Prostate gland (tissue), 2 donors: ENCODE measurements around the gene FAM241B. TPM values are rescaled to one million over a fixed set of nuclear protein-coding genes. Genes with fewer than 3 reads are reported as not detected.

ENCODE experiments used
- DNase-seq: peaks from one replicate; pipeline ENCODE4 v3.0.0-alpha.2; 2019; ENCODE audit warnings: low spot score
- H3K27ac ChIP-seq, 2 donors: fragments of 200-600 bp; sonication (generic); 2 replicates each; pipeline ENCODE4 v1.5.1; 2017 to 2019
- H3K27me3 ChIP-seq: fragments of 200-600 bp; sonication (generic); replicated peaks from 2 replicates; pipeline ENCODE4 v1.5.1; 2019; ENCODE audit not compliant: insufficient read depth
- H3K36me3 ChIP-seq, 2 donors: fragments of 200-600 bp; sonication (generic); 1 replicate in 1 of 2; 2 replicates in 1 of 2; pipeline versions ENCODE4 v1.5.1 to v1.8.1; 2017 to 2019
- H3K4me1 ChIP-seq: fragments of 200-600 bp; sonication (generic); replicated peaks from 2 replicates; pipeline ENCODE4 v1.5.1; 2019
- H3K4me3 ChIP-seq, 2 donors: fragments of 200-600 bp; sonication (generic); 2 replicates each; pipeline ENCODE4 v1.5.1; 2017 to 2019
- H3K9me3 ChIP-seq: fragments of 200-600 bp; sonication (generic); 2 replicates; pipeline ENCODE4 v1.5.1; 2017
- POLR2A ChIP-seq: fragments of 450-650 bp; IDR thresholded peaks from one replicate; pipeline ENCODE4 v1.6.1; 2016; ENCODE audit warnings: antibody characterized with exemption, mild to moderate bottlenecking
- POLR2AphosphoS5 ChIP-seq: sonication (generic); formaldehyde crosslinking; IDR thresholded peaks from one replicate; pipeline ENCODE4 v1.6.1; 2017; ENCODE audit warnings: antibody characterized with exemption
- WGBS: methylation state at CpG from one replicate; pipeline ENCODE4 v1.1.5; 2018; 5-methylcytosine and 5-hydroxymethylcytosine counted together
- intact Hi-C: fragments of 100-400 bp; cut with DNase I; formaldehyde crosslinking; loops from one replicate; pipeline ENCODE4 v1.14.2; 2022
- total RNA-seq, 2 donors: library from RNA; depleted of rRNA; stranded (reverse); fragments of >200 nt; gene quantifications; one replicate each; pipeline ENCODE4 v1.1.0, GENCODE V29; 2016
- TF ChIP-seq, protein P1 (sequence below), 4 experiments: fragments of 200-600 bp in 2 of 4; fragments of 450-650 bp in 2 of 4; sonication (generic) in 2 of 4; IDR thresholded peaks; 1 replicate in 3 of 4; 2 replicates in 1 of 4; pipeline ENCODE4 v1.5.1; 2016 to 2019; ENCODE audit warnings: antibody characterized with exemption in 4 of 4, mild to moderate bottlenecking in 2 of 4, moderate library complexity in 2 of 4

FAM241B gene
- total RNA-seq, 2 donors from 2014 or later: 6.8 to 13.4 TPM

DNA sequence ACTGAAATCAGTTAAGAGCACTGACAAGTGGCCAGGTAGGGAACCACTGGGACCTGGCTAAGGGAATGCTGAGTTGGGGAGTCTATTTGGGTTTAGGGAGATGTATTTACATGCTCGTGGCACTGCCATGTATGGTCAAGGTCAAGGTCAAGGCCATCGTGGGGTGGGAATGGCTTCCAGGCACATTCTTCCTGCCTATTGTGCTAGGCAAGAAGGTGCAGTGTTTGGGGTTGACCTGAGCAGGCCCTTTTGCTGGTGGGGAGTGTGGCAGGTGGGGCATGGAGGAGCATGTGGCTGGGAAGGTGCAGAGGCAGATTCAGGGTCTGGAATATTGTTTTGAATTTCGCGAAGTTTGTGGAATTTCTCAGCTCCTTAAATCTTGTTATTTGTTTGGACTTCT, 17.8 kb downstream of the FAM241B start:
- Histone ChIP-seq H3K27ac (no peak overlapping the region), H3K27me3 (no peaks in the 10 kb centered on the region), H3K4me1 (no peaks in the 10 kb centered on the region), H3K9me3 (no peaks in the 10 kb centered on the region), H3K4me3 (no peak overlapping the region), H3K36me3 (no peaks in the 10 kb centered on the region)
- no peak for DNase-seq
- intact Hi-C loops: no loop called here
- 84% methylated on average over 4 of the region's 4 CpGs for WGBS
- no peak for TF ChIP-seq POLR2AphosphoS5
- TF ChIP-seq, protein P1, sequence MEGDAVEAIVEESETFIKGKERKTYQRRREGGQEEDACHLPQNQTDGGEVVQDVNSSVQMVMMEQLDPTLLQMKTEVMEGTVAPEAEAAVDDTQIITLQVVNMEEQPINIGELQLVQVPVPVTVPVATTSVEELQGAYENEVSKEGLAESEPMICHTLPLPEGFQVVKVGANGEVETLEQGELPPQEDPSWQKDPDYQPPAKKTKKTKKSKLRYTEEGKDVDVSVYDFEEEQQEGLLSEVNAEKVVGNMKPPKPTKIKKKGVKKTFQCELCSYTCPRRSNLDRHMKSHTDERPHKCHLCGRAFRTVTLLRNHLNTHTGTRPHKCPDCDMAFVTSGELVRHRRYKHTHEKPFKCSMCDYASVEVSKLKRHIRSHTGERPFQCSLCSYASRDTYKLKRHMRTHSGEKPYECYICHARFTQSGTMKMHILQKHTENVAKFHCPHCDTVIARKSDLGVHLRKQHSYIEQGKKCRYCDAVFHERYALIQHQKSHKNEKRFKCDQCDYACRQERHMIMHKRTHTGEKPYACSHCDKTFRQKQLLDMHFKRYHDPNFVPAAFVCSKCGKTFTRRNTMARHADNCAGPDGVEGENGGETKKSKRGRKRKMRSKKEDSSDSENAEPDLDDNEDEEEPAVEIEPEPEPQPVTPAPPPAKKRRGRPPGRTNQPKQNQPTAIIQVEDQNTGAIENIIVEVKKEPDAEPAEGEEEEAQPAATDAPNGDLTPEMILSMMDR (IDR thresholded peaks at IDR 0.05): no peak
- TF ChIP-seq POLR2A: no peak

DNA sequence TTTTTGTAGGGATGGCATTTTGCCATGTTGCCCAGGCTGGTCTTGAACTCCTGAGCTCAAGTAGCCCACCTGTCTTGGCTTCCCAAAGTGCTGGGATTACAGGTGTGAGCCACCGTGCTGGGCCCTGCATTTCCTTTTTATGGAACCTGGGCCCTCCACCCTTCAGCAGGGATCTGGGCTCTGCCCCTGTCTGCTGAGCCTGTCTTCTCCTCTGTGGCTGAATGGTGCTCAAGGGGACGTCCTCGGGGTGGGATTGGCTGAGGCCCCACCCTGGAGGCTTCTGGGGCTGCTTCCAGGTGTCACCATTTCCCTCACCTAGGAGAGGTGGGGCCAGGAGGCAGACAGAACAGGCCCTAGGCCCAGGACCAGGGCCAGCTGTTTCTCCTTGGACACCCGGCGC, 18.4 kb downstream of the FAM241B start:
- H3K4me1 ChIP-seq: no peaks in the 10 kb centered on the region
- H3K36me3 ChIP-seq: no peaks in the 10 kb centered on the region
- H3K9me3 ChIP-seq: no peaks in the 10 kb centered on the region
- no peaks in the 10 kb centered on the region for H3K27me3 ChIP-seq
- no peak for DNase-seq
- intact Hi-C loops: no loop called here
- H3K27ac ChIP-seq: no peak overlapping the region
- 88% methylated on average over 5 of the region's 5 CpGs for WGBS
- TF ChIP-seq, protein P1 (IDR thresholded peaks at IDR 0.05): no peak
- TF ChIP-seq POLR2AphosphoS5 (no peak), POLR2A (no peak)
- H3K4me3 ChIP-seq: no peak overlapping the region

GRCh38 chr10:69649786-69650550, 19.9 kb downstream of the FAM241B start:
- no peak for TF ChIP-seq POLR2A
- TF ChIP-seq, protein P1 (IDR thresholded peaks at IDR 0.05): no peak
- no peak for TF ChIP-seq POLR2AphosphoS5
- no peaks in the 10 kb centered on the region for H3K9me3 ChIP-seq
- intact Hi-C loops: no loop called here
- no peaks in the 10 kb centered on the region for H3K36me3 ChIP-seq
- H3K27me3 ChIP-seq: no peaks in the 10 kb centered on the region
- WGBS: 67% methylated on average over 9 of the region's 9 CpGs
- no peak overlapping the region for H3K4me3 ChIP-seq
- DNase-seq: no peak
- H3K27ac ChIP-seq: no peak overlapping the region
- H3K4me1 ChIP-seq: no peaks in the 10 kb centered on the region

DNA sequence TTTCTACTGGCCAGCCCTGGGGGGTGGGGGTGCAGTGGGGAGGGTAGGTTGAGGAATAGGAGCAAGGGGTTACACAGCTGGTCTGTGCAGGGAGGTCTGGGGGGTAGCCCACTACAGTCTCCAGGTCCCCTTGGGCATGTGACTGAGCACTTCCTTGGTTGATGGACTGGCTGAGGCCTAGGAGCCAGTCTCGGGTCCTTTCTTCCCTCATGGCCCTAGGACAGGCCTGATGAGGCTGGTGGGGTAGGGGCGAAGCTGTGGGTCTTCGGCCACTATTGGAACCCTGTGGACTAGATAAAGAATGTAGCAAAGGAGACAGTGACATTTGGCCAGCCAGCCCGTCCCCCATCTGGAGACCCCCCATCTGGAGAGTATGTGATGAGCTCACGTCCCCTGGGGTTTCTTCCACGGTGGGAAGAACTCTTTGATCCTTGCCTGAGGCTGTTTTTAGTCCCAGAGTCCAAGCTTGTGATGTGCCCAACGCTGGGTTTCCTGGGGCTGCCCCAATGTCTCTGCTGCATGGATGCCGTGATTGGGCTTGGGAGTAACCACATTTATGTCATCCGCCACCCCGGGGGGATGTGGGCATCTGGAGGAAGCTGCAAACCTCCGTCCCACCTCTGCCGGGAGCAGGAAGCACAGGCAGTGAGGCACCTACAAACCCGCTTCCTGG, 20.7 kb downstream of the FAM241B start:
- no peaks in the 10 kb centered on the region for H3K36me3 ChIP-seq
- DNase-seq: no peak
- H3K4me3 ChIP-seq: no peak overlapping the region
- no peaks in the 10 kb centered on the region for H3K27me3 ChIP-seq
- intact Hi-C loops: no loop called here
- 84% methylated on average over 13 of the region's 13 CpGs for WGBS
- H3K9me3 ChIP-seq: no peaks in the 10 kb centered on the region
- H3K4me1 ChIP-seq: no peaks in the 10 kb centered on the region
- TF ChIP-seq POLR2AphosphoS5 (no peak), POLR2A (no peak)
- TF ChIP-seq, protein P1 (IDR thresholded peaks at IDR 0.05): no peak
- no peak overlapping the region for H3K27ac ChIP-seq
